ENCODE data around the gene ZNF71. TPM values are rescaled to one million over a fixed set of nuclear protein-coding genes. Genes with fewer than 3 reads are reported as not detected.
"Not testable (repeated sequence)": the region's sequence is repeated elsewhere in the genome, so short reads cannot be mapped to it uniquely, and the experiment has no call there.

ZNF71 gene
- total and polyA plus RNA-seq, 2 experiments from 2014 or later = 12.5 to 15.3 TPM

GRCh38 chr19:56668676-56669075, 73.6 kb downstream of the ZNF71 start:
- no peak for DNase-seq (ENCODE audit: low read depth in 1 of 2, low spot score in 1 of 2)
- Histone ChIP-seq H3K36me3 (no peaks in the 10 kb centered on the region), H3K4me3 (no peak overlapping the region), H3K27ac (no peak overlapping the region), H3K4me1 (ENCODE audit: low read depth) (no peaks in the 10 kb centered on the region), H3K9me3 (ENCODE audit: low read depth) (no peaks in the 10 kb centered on the region), H3K27me3 (no peaks in the 10 kb centered on the region)
- no peak for TF ChIP-seq CTCF (IDR thresholded peaks at IDR 0.05; ENCODE audit: low read depth, low read length)

GRCh38 chr19:56670401-56670960, 75.4 kb downstream of the ZNF71 start:
- no peaks in the 10 kb centered on the region for H3K27me3 ChIP-seq
- DNase-seq (ENCODE audit: low read depth in 1 of 2, low spot score in 1 of 2) = no peak
- H3K4me3 ChIP-seq = no peak overlapping the region
- no peaks in the 10 kb centered on the region for H3K36me3 ChIP-seq
- H3K4me1 ChIP-seq (ENCODE audit: low read depth) = no peaks in the 10 kb centered on the region
- H3K27ac ChIP-seq = no peak overlapping the region
- no peak for TF ChIP-seq CTCF (IDR thresholded peaks at IDR 0.05; ENCODE audit: low read depth, low read length)
- H3K9me3 ChIP-seq (ENCODE audit: low read depth) = no peaks in the 10 kb centered on the region

GRCh38 chr19:56670961-56671612, 76.0 kb downstream of the ZNF71 start:
- Histone ChIP-seq H3K36me3 (no peaks in the 10 kb centered on the region), H3K27ac (no peak overlapping the region), H3K9me3 (ENCODE audit: low read depth) (no peaks in the 10 kb centered on the region), H3K27me3 (no peaks in the 10 kb centered on the region), H3K4me3 (peak overlapping the region; percentile 14), H3K4me1 (ENCODE audit: low read depth) (no peaks in the 10 kb centered on the region)
- TF ChIP-seq CTCF (IDR thresholded peaks at IDR 0.05; ENCODE audit: low read depth, low read length) = no peak
- DNase-seq (ENCODE audit: low read depth in 1 of 2, low spot score in 1 of 2) = no peak

- no peaks in the 10 kb centered on the region for H3K9me3 ChIP-seq (ENCODE audit: low read depth)
- H3K36me3 ChIP-seq = no peaks in the 10 kb centered on the region
- no peaks in the 10 kb centered on the region for H3K4me1 ChIP-seq (ENCODE audit: low read depth)
- no peak for TF ChIP-seq CTCF (IDR thresholded peaks at IDR 0.05; ENCODE audit: low read depth, low read length)
- no peaks in the 10 kb centered on the region for H3K27me3 ChIP-seq
- DNase-seq (ENCODE audit: low read depth in 1 of 2, low spot score in 1 of 2) = peak; percentile 53 to 57
- no peak within 1 kb of the TSS for H3K27ac ChIP-seq
- peak within 1 kb of the TSS; percentile 14 for H3K4me3 ChIP-seq
Observed at GRCh38 chr19:56671613-56671994, 76.5 kb downstream of the ZNF71 start, which contains the start of gene ZNF835. Gene ZNF835, minus strand, starts transcription at chr19:56671757. Its CDS starts 6,559 bp downstream, at chr19:56665198.

GRCh38 chr19:56672610-56673009, 77.5 kb downstream of the ZNF71 start:
- not testable (repeated sequence) for H3K9me3 ChIP-seq (ENCODE audit: low read depth); H3K4me1 ChIP-seq (ENCODE audit: low read depth); H3K27me3 ChIP-seq; H3K27ac ChIP-seq; H3K36me3 ChIP-seq; H3K4me3 ChIP-seq
- DNase-seq (ENCODE audit: low read depth in 1 of 2, low spot score in 1 of 2) = peak in 1 of 2 donors; percentile 2

Other genes starting within 250 kb of the ZNF71 start
- 10.1 and 13.5 TPM in 2 replicates for gene ZNF582, start 201.8 kb upstream of the ZNF71 start, total RNA-seq
- gene ZNF582, start 201.8 kb upstream of the ZNF71 start, polyA plus RNA-seq = 17.7 and 19.5 TPM in 2 replicates
- 3.6 and 26.7 TPM in 2 replicates for gene ZNF583, start 191.0 kb upstream of the ZNF71 start, total RNA-seq
- 7.4 and 18.4 TPM in 2 replicates for gene ZNF583, start 191.0 kb upstream of the ZNF71 start, polyA plus RNA-seq
- 3.5 and 6.5 TPM in 2 replicates for gene ZNF667, start 118.0 kb upstream of the ZNF71 start, total RNA-seq
- 9.3 and 12.9 TPM in 2 replicates for gene ZNF667, start 118.0 kb upstream of the ZNF71 start, polyA plus RNA-seq
- gene ZNF471, start 87.4 kb upstream of the ZNF71 start, total RNA-seq = 1.7 and 2.8 TPM in 2 replicates
- 0.83 and 4.1 TPM in 2 replicates for gene ZNF471, start 87.4 kb upstream of the ZNF71 start, polyA plus RNA-seq
- 4.8 and 5.1 TPM in 2 replicates for gene ZFP28, start 56.4 kb upstream of the ZNF71 start, total RNA-seq
- gene ZFP28, start 56.4 kb upstream of the ZNF71 start, polyA plus RNA-seq = 5.4 and 6.3 TPM in 2 replicates
- 5.7 and 8.0 TPM in 2 replicates for gene ZNF470, start 27.8 kb upstream of the ZNF71 start, total RNA-seq
- 7.5 and 10.0 TPM in 2 replicates for gene ZNF470, start 27.8 kb upstream of the ZNF71 start, polyA plus RNA-seq
- 1.4 TPM in 1 of 2 replicates, not detected in the other for gene SMIM17, start 47.9 kb downstream of the ZNF71 start, total RNA-seq
- gene SMIM17, start 47.9 kb downstream of the ZNF71 start, polyA plus RNA-seq = 0.72 and 4.4 TPM in 2 replicates
- gene ZNF835, start 76.5 kb downstream of the ZNF71 start, total RNA-seq = 0.11 and 0.98 TPM in 2 replicates
- 1.6 TPM in 1 of 2 replicates, not detected in the other for gene ZNF835, start 76.5 kb downstream of the ZNF71 start, polyA plus RNA-seq
- gene PEG3, start 245.4 kb downstream of the ZNF71 start, total RNA-seq = not detected in 2 replicates
- not detected in 2 replicates for gene PEG3, start 245.4 kb downstream of the ZNF71 start, polyA plus RNA-seq
- not detected in 2 replicates for gene ZIM2, start 245.4 kb downstream of the ZNF71 start, total RNA-seq
- gene ZIM2, start 245.4 kb downstream of the ZNF71 start, polyA plus RNA-seq = not detected in 2 replicates

Measured in cardiac muscle cell (in vitro differentiated cells and primary cell).